ENCODE data around the gene FRMD4A. TPM values are rescaled to one million over a fixed set of nuclear protein-coding genes. Genes with fewer than 3 reads are reported as not detected.

Gene FRMD4A
- total and polyA plus RNA-seq, 10 of the 15 experiments (the other 5 are each of a cell fraction or from before 2014, with no cell fraction given): 17.8 to 75.2 (median 39.1) TPM

- in situ Hi-C loops (cut with MboI): no loop called here
- DNase-seq (ENCODE audit: low read depth, low spot score): no peak
- no peak overlapping the region for H3K27ac ChIP-seq (ENCODE audit: control insufficient read depth, insufficient read depth)
- RAD21 ChIA-PET (ENCODE audit: unreplicated experiment): no interaction called here
- CTCF ChIA-PET: interaction anchor here (1.0 to 1.3 kb wide), 2 partner anchors 41 to 44 kb away, joined by 3 read pairs; no protein-coding TSS in a partner anchor
- no peaks in the 10 kb centered on the region for H4K20me1 ChIP-seq (ENCODE audit: control insufficient read depth, insufficient read depth)
- no peaks in the 10 kb centered on the region for H3K79me2 ChIP-seq (ENCODE audit: control insufficient read depth, insufficient read depth, low read length)
- no peak for FAIRE-seq
- H3K4me3 ChIP-seq: no peak overlapping the region
- whole genome bisulfite sequencing (ENCODE audit: insufficient coverage, insufficient replicate concordance, low lambda C conversion rate, missing lambda C conversion rate): 36% methylated on average over 1 of the region's 1 CpG
- TF ChIP-seq MYB (IDR thresholded peaks at IDR 0.05; ENCODE audit: borderline replicate concordance, low read depth, low read length) (no peak), SUPT20H (IDR thresholded peaks at IDR 0.05; ENCODE audit: borderline replicate concordance, control insufficient read depth, low read depth, low read length) (no peak), ZNF207 (IDR thresholded peaks at IDR 0.05; ENCODE audit: borderline replicate concordance) (no peak), CBX5 (IDR thresholded peaks at IDR 0.05; ENCODE audit: low read depth) (no peak), TBL1XR1 (IDR thresholded peaks at IDR 0.05; ENCODE audit: low read depth, low read length) (no peak), RELA (IDR thresholded peaks at IDR 0.05; ENCODE audit: borderline replicate concordance, partially characterized antibody) (no peak), ZZZ3 (IDR thresholded peaks at IDR 0.05; ENCODE audit: control insufficient read depth, insufficient read length, low read depth) (no peak), LARP7 (IDR thresholded peaks at IDR 0.05) (no peak), ZBED1 (IDR thresholded peaks at IDR 0.05; ENCODE audit: borderline replicate concordance) (no peak), NFIC (IDR thresholded peaks at IDR 0.05; ENCODE audit: low read depth, low read length) (no peak), E4F1 (IDR thresholded peaks at IDR 0.05; ENCODE audit: borderline replicate concordance, partially characterized antibody) (no peak), ZNF622 (IDR thresholded peaks at IDR 0.05) (no peak), NFYA (IDR thresholded peaks at IDR 0.05; ENCODE audit: borderline replicate concordance, low read depth, low read length) (no peak), TCF7 (IDR thresholded peaks at IDR 0.05; ENCODE audit: borderline replicate concordance) (no peak)
- TF ChIP-seq, protein P1, sequence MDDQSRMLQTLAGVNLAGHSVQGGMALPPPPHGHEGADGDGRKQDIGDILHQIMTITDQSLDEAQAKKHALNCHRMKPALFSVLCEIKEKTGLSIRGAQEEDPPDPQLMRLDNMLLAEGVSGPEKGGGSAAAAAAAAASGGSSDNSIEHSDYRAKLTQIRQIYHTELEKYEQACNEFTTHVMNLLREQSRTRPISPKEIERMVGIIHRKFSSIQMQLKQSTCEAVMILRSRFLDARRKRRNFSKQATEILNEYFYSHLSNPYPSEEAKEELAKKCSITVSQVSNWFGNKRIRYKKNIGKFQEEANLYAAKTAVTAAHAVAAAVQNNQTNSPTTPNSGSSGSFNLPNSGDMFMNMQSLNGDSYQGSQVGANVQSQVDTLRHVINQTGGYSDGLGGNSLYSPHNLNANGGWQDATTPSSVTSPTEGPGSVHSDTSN (IDR thresholded peaks at IDR 0.05; ENCODE audit: insufficient replicate concordance, low read depth, low read length): no peak
- TF ChIP-seq, protein P2, sequence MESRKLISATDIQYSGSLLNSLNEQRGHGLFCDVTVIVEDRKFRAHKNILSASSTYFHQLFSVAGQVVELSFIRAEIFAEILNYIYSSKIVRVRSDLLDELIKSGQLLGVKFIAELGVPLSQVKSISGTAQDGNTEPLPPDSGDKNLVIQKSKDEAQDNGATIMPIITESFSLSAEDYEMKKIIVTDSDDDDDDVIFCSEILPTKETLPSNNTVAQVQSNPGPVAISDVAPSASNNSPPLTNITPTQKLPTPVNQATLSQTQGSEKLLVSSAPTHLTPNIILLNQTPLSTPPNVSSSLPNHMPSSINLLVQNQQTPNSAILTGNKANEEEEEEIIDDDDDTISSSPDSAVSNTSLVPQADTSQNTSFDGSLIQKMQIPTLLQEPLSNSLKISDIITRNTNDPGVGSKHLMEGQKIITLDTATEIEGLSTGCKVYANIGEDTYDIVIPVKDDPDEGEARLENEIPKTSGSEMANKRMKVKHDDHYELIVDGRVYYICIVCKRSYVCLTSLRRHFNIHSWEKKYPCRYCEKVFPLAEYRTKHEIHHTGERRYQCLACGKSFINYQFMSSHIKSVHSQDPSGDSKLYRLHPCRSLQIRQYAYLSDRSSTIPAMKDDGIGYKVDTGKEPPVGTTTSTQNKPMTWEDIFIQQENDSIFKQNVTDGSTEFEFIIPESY (IDR thresholded peaks at IDR 0.05): no peak
- POLR2A ChIA-PET: no interaction called here
- H3K4me1 ChIP-seq (ENCODE audit: control insufficient read depth, insufficient read depth, low read length): no peaks in the 10 kb centered on the region
- ATAC-seq: no peak
- H3K9ac ChIP-seq (ENCODE audit: control insufficient read depth, insufficient read depth, low read length): no peak overlapping the region
- BruUV-seq (replicated peaks): no TSS peak
- H3K36me3 ChIP-seq (ENCODE audit: control insufficient read depth in 2 of 2, insufficient read depth in 2 of 2, low read length in 1 of 2): no peaks in the 10 kb centered on the region
- no peaks in the 10 kb centered on the region; the same call in 2 of the 3 replicates for H3K9me3 ChIP-seq (replicated peaks; ENCODE audit: control insufficient read depth, insufficient read depth, low read length)
- H3K4me2 ChIP-seq (ENCODE audit: control insufficient read depth, insufficient read depth): no peak overlapping the region
- no peak overlapping the region for H2AFZ ChIP-seq (ENCODE audit: control insufficient read depth, low read depth, low read length)
- intact Hi-C loops (cut with micrococcal nuclease; ENCODE audit: unreplicated experiment): no loop called here
- SMC1A ChIA-PET (ENCODE audit: uncharacterized antibody, unreplicated experiment): interaction anchor here (0.7 to 1.1 kb wide), 2 partner anchors 347 to 454 kb away, joined by 3 read pairs; no protein-coding TSS in a partner anchor
- no peaks in the 10 kb centered on the region; a peak in 1 of 4 replicates for H3K27me3 ChIP-seq (replicated peaks in 1 of 2; ENCODE audit: control insufficient read depth in 2 of 2, insufficient read depth in 2 of 2, low read length in 1 of 2)
Observed at GRCh38 chr10:14241196-14241595, 89.5 kb downstream of the FRMD4A start.

Data from GM12878 (cell line).